HG02759 (cell line): ENCODE measurements around the gene PPP1R3E.
A peak's percentile ranks its signal among the peaks of the same experiment; 100 is the strongest.
"Not testable (repeated sequence)": the region's sequence is repeated elsewhere in the genome, so short reads cannot be mapped to it uniquely, and the experiment has no call there.

Experiments used
- ATAC-seq: cut with Tn5 transposase; IDR thresholded peaks from one replicate; pipeline ENCODE4 v1.9.1; 2021; ENCODE audit warnings: mild to moderate bottlenecking, moderate library complexity; ENCODE audit not compliant: unreplicated experiment

Gene PPP1R3E

DNA sequence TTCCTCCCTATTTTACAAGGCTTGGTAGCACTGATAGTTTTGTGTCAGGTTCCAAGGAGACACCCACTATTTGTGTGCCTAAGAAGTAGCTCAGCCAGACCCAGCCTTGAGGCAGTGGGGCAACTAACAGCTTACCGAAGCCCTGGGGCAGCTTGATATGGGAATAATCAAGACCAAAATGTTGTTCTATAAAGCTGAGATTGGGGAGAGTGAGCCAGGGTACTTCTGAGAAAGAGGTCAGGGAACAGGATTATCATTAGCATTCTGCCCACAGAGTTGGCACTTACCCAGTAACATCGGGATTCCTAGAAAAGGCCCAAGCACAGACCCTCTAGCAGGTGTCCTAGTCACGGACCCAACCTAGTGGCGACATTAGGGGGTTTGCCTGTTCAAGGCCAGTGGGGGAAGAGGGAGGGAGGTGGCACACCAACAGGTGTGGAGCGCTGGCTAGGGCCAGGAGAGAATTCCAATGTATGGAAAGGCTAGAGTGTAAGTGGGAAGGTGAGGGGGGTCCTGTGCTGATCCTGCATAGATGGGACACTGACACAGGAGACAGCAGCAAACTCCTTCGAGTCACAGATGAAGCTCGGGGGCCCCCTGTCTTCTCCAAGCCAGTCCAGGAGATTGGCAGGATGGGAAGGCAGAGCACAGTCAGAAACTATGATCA is 4.9 kb downstream of the PPP1R3E start:
- no peak for ATAC-seq

DNA sequence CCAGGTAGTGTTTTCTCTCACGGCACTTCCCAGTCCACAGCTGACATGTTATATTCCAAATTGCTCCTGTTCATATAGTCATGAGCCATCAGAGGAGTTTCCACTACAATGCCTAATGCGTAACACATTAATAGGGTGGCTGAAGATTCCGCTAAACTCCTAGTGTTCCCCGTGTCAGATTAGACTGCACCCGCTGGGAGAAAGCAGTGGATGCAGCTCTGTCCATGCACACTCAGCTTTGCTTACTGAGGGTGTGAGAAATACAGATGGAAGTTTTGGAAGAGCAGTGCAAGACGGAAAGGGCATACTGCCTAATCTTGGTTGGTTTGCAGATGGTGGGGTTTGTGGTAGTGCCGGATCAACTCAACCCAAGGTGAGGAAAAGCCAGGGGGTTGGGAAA is 5.6 kb downstream of the PPP1R3E start:
- ATAC-seq: no peak

DNA sequence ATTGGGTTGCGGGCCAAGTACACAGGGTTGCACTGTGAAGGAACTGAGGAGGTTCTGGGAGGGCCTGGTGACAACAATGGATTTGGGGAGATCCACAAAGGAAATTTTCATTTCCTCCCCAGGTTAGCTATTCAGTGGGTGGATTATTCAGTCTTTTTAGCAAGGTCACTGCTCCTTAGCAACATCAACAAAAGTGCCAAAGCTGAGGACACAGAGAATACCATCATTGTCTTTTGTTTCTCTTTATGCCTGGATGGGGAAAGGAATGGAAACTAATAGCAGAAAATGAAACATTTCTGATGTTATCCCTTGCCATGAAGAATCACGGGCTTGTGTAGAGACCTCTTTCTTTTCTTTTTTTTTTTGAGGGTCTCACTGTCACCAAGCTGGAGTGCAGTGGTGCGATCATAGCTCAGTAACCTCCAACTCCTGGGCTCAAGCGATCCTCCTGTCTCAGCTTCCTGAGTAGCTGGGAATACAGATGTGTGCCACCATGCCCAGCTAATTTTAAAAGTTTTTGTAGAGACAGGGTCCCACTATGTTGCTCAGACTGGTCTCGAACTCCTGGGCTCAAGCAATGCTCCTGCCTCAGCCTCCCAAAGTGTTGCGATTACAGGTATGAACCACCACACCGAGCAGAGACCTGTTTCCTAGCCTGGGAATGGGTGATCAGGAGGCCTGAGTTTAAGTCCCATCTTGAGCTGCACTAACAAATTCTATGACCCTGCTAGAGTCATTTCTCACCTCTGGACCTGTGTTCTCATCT is 6.5 kb downstream of the PPP1R3E start:
- ATAC-seq: no peak

DNA sequence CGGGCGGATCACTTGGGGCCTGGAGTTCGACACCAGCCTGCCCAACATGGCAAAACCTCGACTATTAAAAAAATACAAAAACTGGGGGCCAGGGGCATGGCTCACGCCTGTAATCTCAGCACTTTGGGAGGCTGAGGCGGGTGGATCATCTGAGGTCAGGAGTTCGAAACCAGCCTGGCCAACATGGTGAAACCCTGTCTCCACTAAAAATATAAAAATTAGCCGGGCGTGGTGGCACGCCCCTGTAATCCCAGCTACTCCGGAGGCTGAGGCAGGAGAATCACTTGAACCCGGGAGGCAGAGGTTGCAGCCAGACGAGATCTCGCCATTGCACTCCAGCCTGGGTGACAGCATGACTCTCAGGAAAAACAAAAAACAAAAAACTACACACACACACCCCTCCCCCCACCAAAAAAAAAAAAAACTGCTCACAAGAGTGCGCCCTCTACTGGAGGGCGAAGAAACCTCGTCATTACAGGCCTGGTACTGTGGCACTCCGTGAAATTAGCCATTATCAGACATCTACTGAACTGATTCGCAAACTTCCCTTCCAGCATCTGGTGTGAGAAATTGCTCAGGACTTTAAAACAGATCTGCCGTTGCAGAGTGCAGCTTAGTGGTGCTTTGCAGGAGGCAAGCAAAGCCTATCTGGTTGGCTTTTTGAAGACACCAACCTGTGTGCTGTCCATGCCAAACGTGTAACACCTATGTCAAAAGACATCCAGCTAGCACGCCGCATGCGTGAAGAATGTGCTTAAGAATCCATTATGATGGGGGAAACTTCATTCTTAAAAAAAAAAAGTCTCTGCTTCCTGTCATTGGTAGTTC is 7.7 kb downstream of the PPP1R3E start:
- peak; percentile 67 for ATAC-seq

DNA sequence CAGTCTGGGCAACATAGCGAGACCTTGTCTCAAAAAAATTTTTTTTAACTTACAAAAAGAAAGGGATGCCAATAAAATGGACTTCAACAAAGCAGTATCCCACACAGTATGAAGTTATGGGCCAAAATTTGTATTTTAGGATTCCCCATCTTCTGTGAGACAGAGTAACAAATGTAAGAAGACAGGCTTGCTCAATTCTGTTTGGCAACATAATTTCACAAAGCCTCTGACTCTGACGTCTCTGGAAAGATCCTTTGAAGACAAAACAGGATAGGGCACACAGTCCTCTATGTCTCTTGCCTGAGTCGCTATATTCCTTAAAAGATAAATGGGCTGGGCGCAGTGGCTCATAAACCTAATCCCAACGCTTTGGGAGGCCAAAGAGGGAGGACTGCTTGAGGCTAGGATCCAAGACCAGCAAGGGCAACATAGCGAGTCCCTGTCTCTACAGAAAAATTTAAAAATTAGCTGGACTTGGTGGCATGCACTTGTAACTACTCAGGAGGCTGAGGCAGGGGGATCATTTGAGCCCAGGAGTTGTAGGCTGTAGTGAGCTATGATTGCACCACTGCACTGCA is 15.7 kb downstream of the PPP1R3E start:
- ATAC-seq: no peak

DNA sequence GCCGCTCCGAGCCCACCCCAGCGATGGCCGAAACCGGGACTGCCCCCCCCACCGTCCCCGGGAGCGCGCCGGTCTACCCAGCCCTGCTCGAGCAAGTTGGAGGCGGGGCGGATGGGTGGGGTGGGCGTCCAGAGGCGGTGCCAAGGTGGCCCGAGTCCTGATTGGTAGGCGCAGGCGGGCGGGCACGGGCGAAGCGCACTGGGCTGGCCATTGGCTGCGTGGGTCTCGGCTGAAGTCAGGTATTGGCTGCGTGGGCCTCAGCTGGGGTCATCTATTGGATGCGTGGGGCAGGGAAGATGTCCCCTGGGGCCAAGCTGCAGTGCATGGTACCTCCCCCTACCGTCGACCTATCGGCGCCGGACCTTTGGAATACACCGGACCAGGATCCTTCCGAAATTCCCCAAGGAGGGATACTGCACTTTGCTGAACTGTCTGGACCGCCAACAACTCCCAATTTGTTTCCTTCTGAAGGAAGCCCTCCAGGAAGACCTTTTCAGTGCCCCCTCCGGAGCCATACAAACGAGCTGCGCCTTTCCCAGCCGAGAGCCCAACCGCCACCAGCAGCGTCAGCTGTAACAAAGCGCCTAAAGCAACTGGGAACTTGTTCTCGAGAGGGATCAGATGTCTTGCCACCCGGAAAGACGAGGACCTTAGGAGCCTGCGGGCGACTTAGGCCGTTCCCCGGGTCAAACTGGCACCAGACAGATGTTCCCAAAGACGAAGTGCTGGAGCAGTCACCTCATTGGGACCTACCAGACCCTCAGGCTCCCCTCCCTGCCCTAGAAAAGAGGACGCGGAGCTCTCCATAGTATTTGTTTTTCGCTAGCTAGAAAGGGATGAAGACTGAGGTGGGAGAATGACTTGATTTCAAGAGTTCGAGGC is 16.4 kb downstream of the PPP1R3E start, which contains the start of gene HOMEZ:
Gene HOMEZ, minus strand, starts transcription at position 113 of the 882 bp plus-strand sequence. CDS start 180 bp downstream, outside the sequence.
- ATAC-seq: peak; percentile 98

DNA sequence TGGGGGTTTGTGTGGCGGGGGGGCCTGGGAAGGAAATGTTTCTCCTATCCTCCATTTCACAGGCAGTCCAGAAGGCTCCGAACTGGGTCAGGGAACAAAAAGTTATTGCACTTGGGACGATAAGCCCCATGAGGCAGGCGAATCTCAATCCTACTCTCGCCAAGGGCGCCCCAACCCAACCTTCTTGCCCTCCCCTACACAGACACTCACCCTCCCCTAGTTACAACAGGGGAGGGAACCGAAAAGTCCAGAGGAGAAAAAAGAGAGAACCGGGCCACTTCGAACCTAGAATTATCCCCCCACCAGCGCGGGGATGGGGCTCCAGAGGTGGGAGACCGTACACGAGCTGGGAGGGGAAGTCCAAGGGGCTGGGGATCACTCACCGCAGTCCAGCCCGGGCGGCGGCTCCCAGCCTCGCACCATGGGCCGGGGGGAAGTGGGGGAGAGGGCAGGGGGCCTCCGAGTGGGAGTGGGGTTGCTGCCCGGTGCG is 17.1 kb downstream of the PPP1R3E start:
- ATAC-seq: peak; percentile 25

DNA sequence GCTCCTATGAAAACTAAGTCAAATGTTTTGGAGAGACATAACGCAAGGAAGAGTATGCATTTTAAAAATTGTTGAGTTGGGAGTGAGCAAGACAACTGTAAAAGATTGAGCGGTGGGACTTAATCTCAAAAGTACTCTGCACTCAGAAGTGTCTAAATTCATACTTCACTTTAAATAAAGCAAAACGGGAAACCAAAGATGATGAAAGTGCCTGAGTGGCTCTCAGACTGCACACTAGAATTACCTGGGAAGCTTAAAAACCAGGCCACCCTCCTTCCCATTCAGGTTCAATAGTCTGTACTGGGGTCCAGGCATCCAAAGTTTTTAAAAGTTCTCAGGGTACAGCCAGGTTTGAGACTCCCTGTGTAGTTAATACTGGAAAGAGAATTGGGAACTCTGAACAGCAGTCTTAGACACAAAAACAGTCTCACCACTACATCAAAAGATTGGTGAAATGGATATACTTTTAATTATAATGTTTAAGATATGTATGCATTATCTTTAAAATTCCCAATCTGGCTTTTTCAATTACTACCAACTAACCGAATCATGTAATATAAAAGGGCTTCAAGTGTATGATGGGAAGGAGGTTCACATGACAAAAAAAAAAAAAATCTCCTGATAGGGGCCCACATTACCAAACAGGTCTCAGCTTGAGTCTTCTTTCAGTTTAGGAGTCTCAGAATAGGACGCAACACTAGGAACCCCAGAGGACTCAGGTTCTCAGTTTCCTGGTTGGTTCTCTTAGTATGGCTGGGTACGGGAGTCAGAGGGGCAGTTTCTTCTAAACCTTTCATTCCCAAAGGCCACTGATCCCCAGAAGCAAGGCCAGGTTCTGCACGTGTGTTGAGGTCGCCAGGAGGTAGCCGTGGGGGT is 17.8 kb downstream of the PPP1R3E start:
- no peak for ATAC-seq

DNA sequence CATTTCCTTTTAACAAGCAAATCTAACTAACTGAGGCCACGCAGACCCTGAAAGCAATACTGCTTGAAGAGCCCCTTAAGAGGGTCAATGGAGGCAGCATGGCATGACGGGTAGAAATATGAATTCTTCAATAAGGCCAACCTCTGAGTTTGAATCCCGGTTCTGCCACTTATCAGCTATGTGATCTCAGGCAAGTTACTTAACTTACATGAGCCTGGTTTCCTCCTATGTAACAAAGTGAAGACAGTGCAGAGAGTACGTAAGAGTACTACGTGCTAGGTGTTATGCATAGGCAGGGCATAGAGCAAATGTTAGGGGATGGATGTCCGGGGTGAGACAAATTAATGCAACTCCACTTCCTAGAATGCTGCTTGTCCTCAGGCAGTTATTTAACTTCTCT is 21.4 kb downstream of the PPP1R3E start:
- no peak for ATAC-seq

DNA sequence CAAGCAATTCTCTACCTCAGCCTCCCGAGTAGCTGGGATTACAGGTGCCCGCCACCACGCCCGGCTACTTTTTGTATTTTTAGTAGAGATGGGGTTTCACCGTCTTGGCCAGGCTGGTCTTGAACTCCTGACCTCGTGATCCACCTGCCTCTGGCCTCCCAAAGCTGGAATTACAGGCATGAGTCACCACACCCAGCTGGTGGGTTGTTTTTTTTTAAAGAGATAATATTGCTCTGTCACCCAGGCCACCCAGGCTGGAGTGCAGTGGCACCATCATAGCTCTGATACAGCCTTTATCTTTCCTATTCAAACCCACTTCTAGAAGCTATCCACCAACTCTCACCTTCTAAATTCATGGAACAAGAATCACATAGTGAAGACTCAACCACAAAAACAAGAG is 24.7 kb downstream of the PPP1R3E start:
- not testable (repeated sequence) for ATAC-seq

DNA sequence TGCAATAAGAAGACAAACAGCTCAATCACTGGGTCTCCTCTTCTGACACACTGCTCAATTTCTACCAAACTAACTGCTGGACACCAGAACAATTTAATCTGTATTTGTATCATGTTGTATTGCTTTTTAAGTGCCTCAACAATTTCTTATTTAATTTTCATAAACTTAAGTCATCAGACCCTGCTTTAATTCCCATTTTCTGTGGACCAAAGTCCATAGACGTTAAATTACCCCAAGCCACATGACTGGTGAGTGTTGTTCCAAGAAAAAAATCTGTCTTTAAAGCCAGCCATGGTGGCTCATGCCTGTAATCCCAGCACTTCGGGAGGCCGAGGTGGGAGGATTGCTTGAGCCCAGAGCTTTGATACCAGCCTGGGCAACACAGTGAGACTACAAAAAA is 25.5 kb downstream of the PPP1R3E start:
- ATAC-seq: no peak

DNA sequence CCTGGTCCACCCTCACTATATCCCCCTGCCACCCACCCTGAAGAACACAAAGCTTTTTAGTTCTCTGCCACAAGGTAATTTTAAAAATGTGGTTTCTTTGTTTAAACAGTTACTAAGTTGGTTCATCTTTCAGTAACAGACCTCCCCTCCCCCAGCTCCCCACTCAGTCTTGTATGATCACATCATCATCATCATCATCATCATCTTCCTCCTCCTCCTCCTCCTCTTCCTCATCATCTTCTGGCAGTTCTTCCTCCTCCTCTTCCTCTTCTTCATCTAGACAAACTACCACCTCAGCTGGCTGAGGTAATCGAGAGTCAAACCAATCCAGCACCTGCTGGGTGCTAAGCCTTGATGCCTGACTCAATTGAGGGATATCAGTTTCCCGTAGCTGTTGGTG is 27.2 kb downstream of the PPP1R3E start:
- ATAC-seq: no peak

DNA sequence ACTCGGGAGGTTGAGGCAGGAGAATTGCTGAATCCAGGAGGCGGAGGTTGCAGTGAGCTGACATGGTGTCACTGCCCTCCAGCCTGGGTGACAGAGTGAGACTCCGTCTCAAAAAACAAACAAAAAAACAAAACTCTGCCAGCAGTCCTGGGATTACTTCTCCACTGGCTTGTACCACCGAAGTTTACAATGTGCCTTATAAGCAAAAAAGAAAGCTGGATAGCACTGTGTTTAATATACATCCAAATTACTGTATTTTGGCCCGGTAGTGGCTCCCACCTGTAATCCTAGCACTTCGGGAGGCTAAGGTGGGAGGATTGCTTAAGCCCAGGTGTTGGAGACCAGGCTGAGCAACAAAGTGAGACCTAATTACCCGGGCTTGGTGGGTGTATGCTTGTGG is 33.5 kb downstream of the PPP1R3E start:
- no peak for ATAC-seq

DNA sequence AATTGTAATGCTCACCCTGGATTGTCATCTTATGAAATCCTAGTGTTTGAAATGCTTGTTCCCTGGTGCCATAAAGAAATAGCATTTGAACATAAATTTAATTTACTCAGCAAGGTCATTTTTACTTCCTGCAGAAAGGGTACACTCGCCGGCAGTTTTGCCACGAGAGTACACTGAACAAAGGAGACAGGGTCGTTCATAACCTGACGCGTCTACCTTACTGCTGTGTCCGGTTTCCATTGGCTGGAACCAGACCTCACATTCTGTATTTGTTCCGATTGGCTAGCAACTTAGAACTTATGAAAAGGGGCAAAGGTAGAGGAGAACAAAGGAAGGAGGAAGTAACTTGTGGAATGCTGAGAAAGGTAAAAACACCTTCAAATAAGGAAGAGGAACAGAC is 41.8 kb downstream of the PPP1R3E start:
- ATAC-seq: not testable (repeated sequence)

DNA sequence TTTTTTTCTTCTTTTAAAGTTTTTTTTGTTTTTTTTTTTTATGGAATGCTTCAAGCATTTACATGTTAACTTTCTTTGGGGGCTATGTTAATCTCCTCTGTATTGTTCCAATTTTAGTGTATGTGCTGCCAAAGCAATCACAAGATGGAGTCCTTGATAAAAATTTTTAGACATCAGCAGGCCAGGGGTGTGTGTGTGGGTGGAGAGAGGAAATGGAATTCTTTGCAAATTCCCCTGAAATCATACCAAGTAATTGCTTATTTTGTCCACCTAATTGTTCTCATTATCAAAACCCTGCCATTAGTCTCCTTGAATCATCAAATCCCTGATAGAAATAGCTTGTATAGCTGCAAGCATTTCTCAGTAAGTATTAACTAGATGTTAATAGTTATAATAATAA is 43.2 kb downstream of the PPP1R3E start:
- no peak for ATAC-seq

DNA sequence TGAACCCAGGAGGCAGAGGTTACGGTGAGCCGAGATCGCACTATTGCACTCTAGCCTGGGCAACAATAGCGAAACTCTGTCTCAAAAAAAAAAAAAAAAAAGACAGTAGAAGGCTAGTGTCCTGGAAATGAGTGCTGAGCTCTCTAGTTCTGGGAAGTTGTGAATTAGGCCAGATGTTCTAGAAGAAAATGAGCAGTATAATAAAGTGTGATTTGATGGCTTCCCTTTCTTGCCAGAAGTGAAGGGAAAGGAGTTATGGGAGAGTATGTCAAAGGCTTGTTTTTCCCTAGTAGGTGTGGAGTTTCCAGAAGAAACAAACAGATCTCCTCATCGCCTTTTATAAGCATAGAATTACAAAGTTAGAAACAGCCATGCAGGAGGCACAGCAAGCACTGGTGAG is 44.4 kb downstream of the PPP1R3E start:
- ATAC-seq: no peak

DNA sequence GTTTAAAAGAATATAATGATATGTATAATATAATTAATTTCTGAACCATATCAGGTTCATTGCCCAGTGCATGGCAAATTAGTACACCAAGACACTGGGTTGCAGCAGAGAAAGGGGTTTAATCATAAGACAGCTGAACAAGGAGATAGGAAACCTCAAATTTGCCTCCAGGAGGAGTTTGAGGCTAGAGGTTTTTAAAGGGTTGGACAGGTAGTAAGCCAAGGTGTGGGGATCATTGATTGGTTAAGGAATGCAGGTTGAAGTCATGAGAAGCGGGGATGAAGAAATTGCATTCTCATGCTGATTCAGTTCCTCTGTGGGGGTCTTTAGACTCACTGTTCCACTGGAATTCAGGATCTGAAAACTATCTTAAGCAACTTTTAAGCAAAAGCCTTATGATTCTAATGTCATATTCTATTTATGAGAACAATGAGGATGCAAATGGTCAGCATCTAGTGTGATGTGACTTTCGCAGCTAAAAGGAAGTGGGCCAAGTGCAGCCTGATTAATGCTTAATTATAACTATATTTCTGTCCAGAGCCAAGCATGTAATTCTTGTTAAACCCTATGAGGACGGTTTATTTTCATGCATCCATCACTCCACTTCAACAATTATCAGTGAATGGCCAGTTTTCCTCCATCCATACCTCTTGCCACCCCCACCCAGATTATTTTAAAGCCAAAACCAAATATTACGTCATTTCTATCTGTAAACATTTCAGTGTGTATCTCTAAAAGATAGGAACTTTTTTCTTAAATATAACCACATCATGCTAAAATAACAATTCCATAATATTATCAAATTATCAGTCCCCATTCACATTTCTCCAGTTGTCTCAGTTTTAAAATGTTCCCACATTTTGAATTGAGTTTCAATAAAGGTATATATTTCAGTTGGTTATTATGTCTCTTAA is 50.0 kb downstream of the PPP1R3E start:
- ATAC-seq: no peak

DNA sequence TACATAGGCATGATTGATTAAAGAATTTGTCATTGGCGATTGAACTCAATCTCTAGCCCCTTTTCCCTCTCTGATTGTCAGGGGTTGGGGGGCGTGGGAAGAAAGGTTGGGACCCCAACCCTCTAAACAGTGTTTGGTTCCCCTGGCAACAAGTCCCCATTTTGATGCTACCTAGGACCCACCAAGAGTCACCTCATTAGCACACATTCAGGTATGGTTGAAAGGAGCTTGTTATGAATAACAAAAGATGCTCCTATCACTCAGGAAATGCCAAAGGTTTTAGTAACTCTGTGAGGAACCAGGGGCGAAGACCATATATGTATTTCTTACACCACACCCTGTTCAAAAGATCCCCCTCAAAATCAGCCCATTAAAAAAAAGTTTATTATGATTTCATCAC is 50.7 kb downstream of the PPP1R3E start:
- no peak for ATAC-seq
